ENCODE results near the gene PRKRIP1.

- TF ChIP-seq, protein P1, sequence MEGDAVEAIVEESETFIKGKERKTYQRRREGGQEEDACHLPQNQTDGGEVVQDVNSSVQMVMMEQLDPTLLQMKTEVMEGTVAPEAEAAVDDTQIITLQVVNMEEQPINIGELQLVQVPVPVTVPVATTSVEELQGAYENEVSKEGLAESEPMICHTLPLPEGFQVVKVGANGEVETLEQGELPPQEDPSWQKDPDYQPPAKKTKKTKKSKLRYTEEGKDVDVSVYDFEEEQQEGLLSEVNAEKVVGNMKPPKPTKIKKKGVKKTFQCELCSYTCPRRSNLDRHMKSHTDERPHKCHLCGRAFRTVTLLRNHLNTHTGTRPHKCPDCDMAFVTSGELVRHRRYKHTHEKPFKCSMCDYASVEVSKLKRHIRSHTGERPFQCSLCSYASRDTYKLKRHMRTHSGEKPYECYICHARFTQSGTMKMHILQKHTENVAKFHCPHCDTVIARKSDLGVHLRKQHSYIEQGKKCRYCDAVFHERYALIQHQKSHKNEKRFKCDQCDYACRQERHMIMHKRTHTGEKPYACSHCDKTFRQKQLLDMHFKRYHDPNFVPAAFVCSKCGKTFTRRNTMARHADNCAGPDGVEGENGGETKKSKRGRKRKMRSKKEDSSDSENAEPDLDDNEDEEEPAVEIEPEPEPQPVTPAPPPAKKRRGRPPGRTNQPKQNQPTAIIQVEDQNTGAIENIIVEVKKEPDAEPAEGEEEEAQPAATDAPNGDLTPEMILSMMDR (optimal IDR thresholded peaks at IDR 0.05 in 1 of 3, IDR thresholded peaks at IDR 0.05 in 1 of 3, conservative IDR thresholded peaks at IDR 0.05 in 1 of 3; ENCODE audit: extremely low read depth in 1 of 3, insufficient read depth in 2 of 3, low read length in 3 of 3) = no peak
- no peak for TF ChIP-seq EZH2 (IDR thresholded peaks at IDR 0.05; ENCODE audit: low read length)
These were observed 16.9 kb downstream of the PRKRIP1 start for GRCh38 chr7:102413091-102413490.
